Duodenal mucosa (tissue), 2 donors: ENCODE measurements around the gene RASD1.

Experiments
- H3K27ac ChIP-seq: one replicate; pipeline ENCODE4 v1.7.0; 2013; ENCODE audit warnings: low read depth, low read length
- H3K27me3 ChIP-seq, 2 donors: one replicate each; pipeline ENCODE4 v1.7.0; 2013; ENCODE audit warnings: low read length in 2 of 2, control low read depth in 1 of 2; ENCODE audit not compliant: insufficient read depth in 2 of 2, control insufficient read depth in 1 of 2
- H3K36me3 ChIP-seq, 2 donors: one replicate each; pipeline ENCODE4 v1.7.0; 2013; ENCODE audit warnings: low read length in 2 of 2, control low read depth in 1 of 2; ENCODE audit not compliant: insufficient read depth in 2 of 2, control insufficient read depth in 1 of 2
- H3K4me1 ChIP-seq, 2 donors: one replicate each; pipeline ENCODE4 v1.7.0; 2013; ENCODE audit warnings: low read length in 2 of 2, control low read depth in 1 of 2; ENCODE audit not compliant: insufficient read depth in 2 of 2, control insufficient read depth in 1 of 2
- H3K4me3 ChIP-seq, 2 donors: one replicate each; pipeline ENCODE4 v1.7.0; 2013; ENCODE audit warnings: low read length in 2 of 2, low read depth in 1 of 2
- H3K9ac ChIP-seq, 2 donors: one replicate each; pipeline ENCODE4 v1.7.0; 2013; ENCODE audit warnings: low read length in 2 of 2, low read depth in 1 of 2
- H3K9me3 ChIP-seq, 2 donors: one replicate each; pipeline ENCODE4 v1.7.0; 2013; ENCODE audit warnings: low read length in 2 of 2, control low read depth in 1 of 2; ENCODE audit not compliant: control insufficient read depth in 1 of 2

The RASD1 gene

DNA sequence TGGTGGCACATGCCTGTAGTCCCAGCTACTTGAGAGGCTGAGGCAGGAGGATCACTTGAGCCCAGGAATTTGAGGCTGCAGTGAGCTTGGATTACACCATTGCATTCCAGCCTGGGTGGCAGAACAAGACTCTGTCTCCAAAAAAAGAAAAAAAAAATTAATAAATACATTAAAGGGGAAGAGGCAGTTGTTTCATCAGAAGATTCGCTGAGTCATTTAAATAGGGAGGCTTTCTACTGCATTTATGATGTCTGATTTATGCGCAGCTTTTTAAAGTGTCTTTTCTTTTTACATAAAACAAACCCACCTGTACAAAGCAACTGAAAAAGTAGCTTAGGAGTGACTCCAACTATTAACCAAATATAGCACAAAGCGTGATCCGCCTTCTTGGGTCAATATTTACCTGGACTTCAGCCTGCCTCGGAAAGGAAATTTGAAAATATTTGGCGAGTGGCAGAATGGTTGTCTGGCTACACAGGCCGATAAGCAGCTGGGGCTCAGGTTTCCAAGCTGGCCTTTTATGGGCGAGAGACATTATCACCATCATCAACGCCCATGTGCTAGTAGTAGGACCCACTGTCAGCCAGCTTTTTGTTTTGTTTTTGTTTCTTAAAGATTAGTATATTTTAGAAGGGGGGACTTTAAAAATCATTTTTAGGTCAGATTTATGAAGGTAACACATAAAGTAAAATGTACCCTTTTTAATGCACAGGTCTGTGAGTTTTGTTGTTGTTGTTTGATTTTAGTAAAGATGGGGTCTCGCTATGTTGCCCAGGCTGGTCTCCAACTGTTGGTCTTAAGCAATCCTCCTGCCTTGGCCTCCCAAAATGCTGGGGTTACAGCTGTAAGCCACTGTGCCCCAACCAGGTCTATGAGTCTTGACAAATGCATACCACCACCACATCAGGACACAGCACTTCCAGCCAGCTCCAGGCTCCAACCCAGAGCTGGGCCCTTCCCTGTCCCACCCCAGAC, 42.5 kb upstream of the RASD1 start:
- no peak overlapping the region for H3K4me3 ChIP-seq
- H3K4me1 ChIP-seq, result peaks cover 29 to 34% of the 10 kb centered on the region in 2 donors
- H3K9ac ChIP-seq, result no peak overlapping the region
- no peaks in the 10 kb centered on the region for H3K9me3 ChIP-seq
- no peaks in the 10 kb centered on the region for H3K27me3 ChIP-seq
- no peak overlapping the region for H3K27ac ChIP-seq
- no peaks in the 10 kb centered on the region for H3K36me3 ChIP-seq

DNA sequence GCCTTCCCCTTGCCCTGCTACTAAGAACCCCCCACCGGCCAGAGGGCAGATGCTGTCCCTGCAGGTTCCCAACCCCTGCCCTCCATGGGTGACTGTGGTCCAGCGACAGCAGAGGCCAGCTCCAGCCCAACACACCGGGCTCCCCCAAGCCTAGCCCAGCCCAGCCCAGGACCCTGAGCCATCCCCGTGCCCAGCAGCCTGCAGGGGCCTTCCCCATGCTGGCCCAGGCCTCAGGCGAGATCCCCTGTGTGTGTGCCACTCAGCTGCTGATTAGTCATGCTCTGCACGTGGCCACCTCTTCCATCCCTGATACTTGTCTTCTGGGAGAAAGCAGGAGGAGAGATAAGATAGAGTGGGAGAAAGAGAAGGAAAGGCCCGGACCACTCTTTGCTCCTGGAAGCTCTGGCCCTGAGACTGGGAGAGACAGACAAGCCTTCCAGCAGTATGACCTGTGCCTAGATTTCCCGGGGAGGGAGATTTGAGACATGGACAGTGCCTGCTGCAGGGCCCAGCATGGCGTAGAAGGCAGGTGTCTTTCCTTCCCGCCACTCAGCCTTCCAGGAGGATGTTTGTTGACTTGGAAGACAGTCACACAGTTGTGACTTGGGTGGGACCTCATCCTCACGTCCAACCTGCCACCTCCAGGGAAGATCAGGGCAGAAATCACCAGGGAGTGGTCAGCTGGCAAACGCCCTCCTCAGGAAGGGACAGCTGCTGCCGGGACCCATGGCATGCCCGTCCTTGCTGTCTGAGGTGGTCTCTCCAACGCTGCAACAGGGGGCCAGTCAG, 41.3 kb upstream of the RASD1 start:
- H3K9ac ChIP-seq, result peak overlapping the region in 1 of 2 donors; percentile 10
- no peak overlapping the region for H3K27ac ChIP-seq
- no peaks in the 10 kb centered on the region for H3K36me3 ChIP-seq
- H3K4me1 ChIP-seq, result peaks cover 29 to 34% of the 10 kb centered on the region in 2 donors
- H3K9me3 ChIP-seq, result no peaks in the 10 kb centered on the region
- no peak overlapping the region for H3K4me3 ChIP-seq
- H3K27me3 ChIP-seq, result no peaks in the 10 kb centered on the region

DNA sequence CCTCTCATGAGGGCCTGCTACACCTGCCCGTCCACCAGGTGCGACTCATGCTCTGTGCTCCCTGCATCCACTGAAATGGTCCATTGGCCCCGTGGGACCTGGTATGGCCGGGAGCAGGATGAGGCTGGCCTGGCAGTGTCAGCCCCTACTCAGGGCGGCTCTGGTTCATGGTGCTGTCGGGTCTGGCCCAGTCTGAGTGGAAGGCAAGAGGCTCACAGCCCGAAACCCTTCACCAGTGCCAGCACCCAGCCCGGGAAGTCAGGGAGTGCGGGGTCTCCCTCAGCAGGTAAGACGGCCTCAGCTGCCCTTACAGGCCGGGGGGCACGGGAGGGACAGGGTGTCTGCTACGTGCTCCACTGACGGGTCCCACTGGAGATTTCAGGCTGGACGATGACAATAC, 40.5 kb upstream of the RASD1 start:
- no peak overlapping the region for H3K27ac ChIP-seq

DNA sequence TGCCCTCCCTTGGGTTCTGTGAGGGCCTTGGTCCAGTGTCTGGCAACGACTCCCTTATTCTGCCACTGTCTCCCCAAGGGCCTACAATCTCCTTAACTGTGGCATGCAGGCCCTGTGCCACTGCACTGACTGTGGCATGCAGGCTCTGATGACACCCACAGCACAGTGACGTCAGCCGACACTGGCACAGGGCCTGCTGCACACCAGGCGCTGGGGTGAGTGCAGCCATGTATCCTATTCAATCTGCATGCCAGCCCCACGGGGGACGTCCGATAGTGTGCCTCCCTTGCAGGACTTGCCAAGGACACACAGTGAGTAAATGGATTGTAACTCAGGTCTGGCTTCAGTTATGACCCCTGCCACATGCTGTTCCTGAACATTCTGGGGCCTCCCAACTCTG, 39.8 kb upstream of the RASD1 start:
- Histone ChIP-seq H3K36me3 (no peaks in the 10 kb centered on the region), H3K27me3 (no peaks in the 10 kb centered on the region), H3K27ac (no peak overlapping the region), H3K4me3 (no peak overlapping the region), H3K9ac (no peak overlapping the region), H3K4me1 (peaks cover 29 to 34% of the 10 kb centered on the region in 2 donors), H3K9me3 (no peaks in the 10 kb centered on the region)

More for the DNA sequence above, 40.5 kb upstream of the RASD1 start:
- Histone ChIP-seq H3K9ac (no peak overlapping the region), H3K4me3 (no peak overlapping the region), H3K9me3 (no peaks in the 10 kb centered on the region), H3K36me3 (no peaks in the 10 kb centered on the region), H3K27me3 (no peaks in the 10 kb centered on the region), H3K4me1 (peaks cover 29 to 34% of the 10 kb centered on the region in 2 donors)

DNA sequence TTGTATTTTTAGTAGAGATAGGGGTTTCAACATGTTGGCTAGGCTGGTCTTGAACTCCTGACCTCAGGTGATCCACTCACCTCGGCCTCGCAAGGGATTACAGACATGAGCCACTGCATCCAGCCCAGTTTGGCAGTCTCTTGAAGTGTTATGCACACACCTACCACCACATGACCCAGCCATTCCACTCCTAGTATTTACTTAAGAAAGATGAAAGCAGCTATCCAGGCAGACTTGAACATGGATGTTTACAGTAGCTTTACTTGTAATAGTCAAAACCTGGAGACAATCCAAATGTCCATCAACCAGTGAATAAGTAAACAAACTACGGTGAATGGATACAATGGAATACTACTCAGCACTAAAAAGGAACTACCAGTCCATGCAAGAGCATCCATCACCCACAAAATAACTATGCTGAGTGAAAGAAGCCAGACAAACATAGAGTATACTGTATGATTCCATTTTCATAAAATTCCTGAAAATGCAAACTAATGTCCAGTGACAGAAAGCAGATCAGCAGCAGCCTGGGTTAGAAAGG, 37.8 kb upstream of the RASD1 start:
- Histone ChIP-seq H3K9ac (no peak overlapping the region), H3K9me3 (no peaks in the 10 kb centered on the region), H3K27ac (no peak overlapping the region), H3K4me3 (no peak overlapping the region), H3K36me3 (no peaks in the 10 kb centered on the region), H3K4me1 (peaks cover 19 to 26% of the 10 kb centered on the region in 2 donors), H3K27me3 (no peaks in the 10 kb centered on the region)

DNA sequence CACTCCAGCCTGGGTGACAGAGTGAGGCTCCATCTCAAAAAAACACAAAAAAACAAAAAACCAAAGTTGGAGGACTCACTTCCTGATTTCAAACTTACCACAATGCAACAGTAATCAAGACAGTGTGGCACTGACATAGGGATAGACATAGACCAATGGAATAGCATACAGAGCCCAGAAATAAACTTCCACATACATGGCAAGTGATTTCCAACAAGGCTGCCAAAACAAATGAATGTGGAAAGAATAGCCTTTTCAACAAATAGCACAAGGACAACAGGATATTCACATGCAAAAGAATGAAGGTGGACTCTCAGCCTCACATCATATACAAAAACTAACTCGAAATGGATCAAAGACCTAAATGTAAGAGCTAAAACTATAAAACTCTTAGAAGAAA, 36.8 kb upstream of the RASD1 start:
- H3K36me3 ChIP-seq, result no peaks in the 10 kb centered on the region
- no peak overlapping the region for H3K9ac ChIP-seq
- no peak overlapping the region for H3K27ac ChIP-seq
- H3K27me3 ChIP-seq, result no peaks in the 10 kb centered on the region
- peaks cover 16 to 23% of the 10 kb centered on the region in 2 donors for H3K4me1 ChIP-seq
- no peaks in the 10 kb centered on the region for H3K9me3 ChIP-seq
- H3K4me3 ChIP-seq, result no peak overlapping the region

DNA sequence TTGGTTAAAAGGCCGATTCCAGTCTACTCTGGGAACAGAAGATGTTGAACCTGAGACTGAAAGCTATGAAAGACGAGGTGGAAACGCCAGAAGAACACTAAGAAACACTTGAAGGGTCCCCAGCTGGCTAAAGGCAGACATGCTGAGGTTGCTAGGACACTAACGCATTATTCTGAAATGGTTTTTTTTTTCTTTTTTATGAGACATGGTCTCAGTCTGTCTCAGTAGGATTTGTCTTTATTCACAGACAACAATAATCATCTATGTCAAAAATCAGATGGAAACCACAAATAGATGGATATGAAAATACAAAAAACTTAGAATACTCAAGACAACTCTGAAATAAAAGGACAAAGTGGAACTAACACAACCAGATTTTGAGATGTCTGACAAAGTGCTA, 35.0 kb upstream of the RASD1 start:
- Histone ChIP-seq H3K9ac (no peak overlapping the region), H3K4me3 (no peak overlapping the region), H3K4me1 (peaks cover 11 to 13% of the 10 kb centered on the region in 2 donors), H3K27ac (no peak overlapping the region), H3K9me3 (no peaks in the 10 kb centered on the region), H3K36me3 (no peaks in the 10 kb centered on the region), H3K27me3 (no peaks in the 10 kb centered on the region)

DNA sequence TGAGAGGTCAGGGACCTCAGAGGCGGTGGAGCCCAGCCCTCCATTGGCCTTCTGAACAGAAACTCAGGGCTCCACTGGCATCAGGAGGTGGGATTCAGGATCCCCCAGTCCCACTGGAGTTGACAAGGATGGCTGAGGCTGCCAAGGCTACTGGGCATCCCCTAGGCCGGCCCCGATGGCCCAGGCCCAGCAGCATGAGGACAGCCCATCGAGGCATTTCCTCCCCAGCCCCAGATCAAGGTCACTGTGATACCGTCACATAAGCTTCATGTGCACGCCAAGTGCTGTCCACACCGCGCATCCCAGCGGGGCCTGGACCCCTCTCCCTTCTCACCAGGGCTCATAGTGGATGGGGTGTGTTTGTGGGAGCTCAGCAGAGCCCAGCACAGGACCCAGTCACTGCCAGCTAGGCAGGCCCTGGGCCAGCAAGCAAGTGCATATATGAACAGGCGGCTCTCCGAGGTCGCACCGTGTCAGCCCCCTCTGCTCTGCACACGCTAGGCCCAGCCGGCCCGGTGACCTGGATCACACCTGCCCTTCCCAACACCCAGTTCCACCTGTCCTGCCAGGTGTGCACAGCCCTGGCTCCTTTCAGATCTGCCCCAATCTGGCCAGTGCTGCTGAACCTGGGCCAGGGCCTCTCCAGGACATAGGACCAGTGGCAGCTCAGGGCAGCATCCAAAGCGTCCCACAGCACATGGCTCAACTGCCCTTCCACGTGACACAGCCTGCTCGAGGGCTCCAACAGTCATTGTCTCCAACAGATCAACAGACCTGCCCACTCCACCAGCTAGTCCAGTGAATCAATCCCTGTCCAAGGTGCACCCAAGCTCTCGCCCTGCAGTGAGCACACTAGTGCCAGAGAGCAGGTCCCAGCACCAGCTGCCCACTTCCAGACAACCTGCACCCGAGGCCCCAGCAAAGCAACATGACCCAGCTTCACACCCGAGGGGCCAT, 32.8 kb upstream of the RASD1 start:
- Histone ChIP-seq H3K4me1 (peaks cover 18 to 19% of the 10 kb centered on the region in 2 donors), H3K27me3 (no peaks in the 10 kb centered on the region), H3K9me3 (no peaks in the 10 kb centered on the region), H3K4me3 (no peak overlapping the region), H3K27ac (no peak overlapping the region), H3K9ac (no peak overlapping the region), H3K36me3 (no peaks in the 10 kb centered on the region)

DNA sequence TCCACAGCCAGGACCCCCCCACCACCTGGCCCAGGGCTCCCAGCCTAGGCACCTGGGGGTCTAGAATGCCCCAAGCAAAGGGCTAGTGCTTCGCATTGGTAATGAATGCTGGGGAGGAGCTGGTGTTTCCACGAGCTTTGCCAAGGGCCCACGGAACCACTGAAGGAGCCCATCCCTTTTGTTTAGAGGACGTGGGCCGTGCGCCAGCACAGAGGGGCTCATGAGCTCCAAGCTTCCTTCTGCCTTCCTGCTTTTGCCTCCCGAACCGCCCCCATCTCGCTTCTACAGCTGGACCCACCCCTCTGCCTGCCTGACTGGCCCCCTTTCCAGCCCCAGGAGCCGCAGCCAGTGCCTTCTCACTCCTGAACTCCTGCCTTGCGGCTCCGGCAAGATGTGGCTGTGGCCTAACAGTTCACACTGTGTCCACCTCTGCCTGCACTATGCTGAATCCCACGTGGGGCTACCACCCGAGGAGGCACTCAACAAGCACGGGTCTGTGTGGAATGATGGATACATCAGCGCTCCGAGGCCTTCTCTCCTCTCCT, 31.8 kb upstream of the RASD1 start:
- Histone ChIP-seq H3K4me3 (no peak overlapping the region), H3K9me3 (no peaks in the 10 kb centered on the region), H3K27ac (no peak overlapping the region), H3K9ac (no peak overlapping the region), H3K36me3 (no peaks in the 10 kb centered on the region), H3K27me3 (no peaks in the 10 kb centered on the region), H3K4me1 (peaks cover 18 to 23% of the 10 kb centered on the region in 2 donors)
